Naive thymus-derived CD4-positive, alpha-beta T cell (primary cell): ENCODE measurements around the gene GCNA. TPM values are rescaled to one million over a fixed set of nuclear protein-coding genes. Genes with fewer than 3 reads are reported as not detected.

Experiments
- polyA plus RNA-seq, 2 donors: library from polyadenylated mRNA; unstranded; fragments of 300-500 nt; fragmentation: Illumina TruSeq; gene quantifications; one replicate each; pipeline ENCODE4 v1.2.3, GENCODE V29; 2021
- total RNA-seq, 6 experiments: library from RNA in 5 of 6; stranded (reverse) in 5 of 6; gene quantifications; 1 replicate in 5 of 6; 2 replicates in 1 of 6; pipeline ENCODE4 v1.2.3 and lab custom pipeline; 2021 to 2026

Gene GCNA
- total and polyA plus RNA-seq, 7 experiments from 2014 or later: 0.08 to 14.7 (median 2.8) TPM

Other genes starting within 250 kb of the GCNA start
- 10 to 100 TPM; 55.4 to 86.7 (median 76.1) TPM for gene TAF1, start 212.1 kb upstream of the GCNA start, total RNA-seq
- 10 to 100 TPM in 1 of 2 donors, 1 to 10 TPM in 1; 7.1 to 11.3 TPM for gene TAF1, start 212.1 kb upstream of the GCNA start, polyA plus RNA-seq
- gene OGT, start 45.3 kb upstream of the GCNA start, total RNA-seq: 100 to 1,000 TPM; 313 to 520 (median 424) TPM
- gene OGT, start 45.3 kb upstream of the GCNA start, polyA plus RNA-seq: 10 to 100 TPM; 30.5 to 40.4 TPM
- gene CXCR3, start 40.1 kb downstream of the GCNA start, total RNA-seq: 10 to 100 TPM in 1 of 5 experiments, 1 to 10 TPM in 4; 1.1 to 70.5 (median 1.5) TPM
- 1 to 10 TPM in 1 of 2 donors, under 1 TPM in 1; 0.84 to 1.5 TPM for gene CXCR3, start 40.1 kb downstream of the GCNA start, polyA plus RNA-seq
- gene CXorf49, start 139.8 kb downstream of the GCNA start, total RNA-seq: not detected
- not detected for gene CXorf49, start 139.8 kb downstream of the GCNA start, polyA plus RNA-seq
- gene CXorf49B, start 184.9 kb downstream of the GCNA start, total RNA-seq: not detected
- not detected for gene CXorf49B, start 184.9 kb downstream of the GCNA start, polyA plus RNA-seq